Endometrial microvascular endothelial cells (primary cell): ENCODE results near the gene LRRC8D. TPM values are rescaled to one million over a fixed set of nuclear protein-coding genes. Genes with fewer than 3 reads are reported as not detected.
"Not testable (repeated sequence)": the region's sequence is repeated elsewhere in the genome, so short reads cannot be mapped to it uniquely, and the experiment has no call there.

Experiments used
- in situ Hi-C: cut with HindIII; loops from 2 replicates; pipeline ENCODE4 v1.10.0; 2017; ENCODE audit warnings: low sequenced_read_pairs, low pct_unique_long_range_greater_than_20kb; ENCODE audit errors: inconsistent ontology term
- total RNA-seq: library from RNA; depleted of rRNA; stranded (reverse); fragments of >200 nt; gene quantifications from one replicate; pipeline ENCODE4 v1.2.3, GENCODE V29; 2015; ENCODE audit errors: inconsistent ontology term

LRRC8D gene
- total RNA-seq: 28.3 TPM

DNA sequence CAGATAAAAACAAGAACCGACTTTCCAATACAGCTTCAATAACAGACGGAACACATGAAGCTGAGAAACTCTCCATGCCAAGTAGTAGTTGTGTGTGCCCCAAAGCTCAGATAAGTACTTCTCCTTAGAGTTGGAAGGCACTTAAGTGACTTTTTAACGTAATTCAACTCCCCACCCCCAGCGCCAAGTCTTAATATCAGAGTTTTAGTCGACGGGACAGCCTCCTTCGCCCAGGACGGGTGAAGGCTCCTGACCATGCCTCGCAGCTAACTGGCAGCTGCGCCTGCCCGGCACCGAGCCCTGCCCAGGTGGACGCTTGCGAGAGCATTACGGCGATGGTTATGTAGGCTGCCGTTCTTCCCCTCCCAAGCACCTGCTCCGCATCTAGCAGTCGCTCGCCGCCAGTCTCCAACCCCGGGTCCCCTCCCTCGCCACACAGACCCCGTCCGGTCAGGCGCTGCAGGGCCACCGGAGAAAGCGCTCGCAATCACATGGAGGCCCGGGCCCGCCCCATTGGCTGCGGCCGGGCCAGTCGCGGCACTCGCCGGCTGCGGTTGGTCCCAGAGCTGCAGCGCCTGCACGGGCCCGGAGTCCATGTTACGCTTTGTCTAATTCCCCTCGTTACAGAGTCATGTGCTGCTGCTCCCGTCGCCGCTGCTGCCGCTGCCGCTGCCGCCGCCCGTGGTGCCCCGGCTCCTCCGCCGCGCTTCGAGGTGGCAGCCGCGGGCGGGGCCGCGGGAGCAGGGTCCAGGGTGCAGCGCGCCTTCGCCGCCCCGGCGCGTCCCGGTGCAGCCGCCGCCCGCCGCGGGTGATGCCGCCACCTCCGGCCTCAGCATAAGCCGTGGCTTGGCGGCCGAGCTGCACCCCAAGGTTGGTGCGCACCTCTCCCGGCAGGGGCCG, at the start of gene LRRC8D:
Gene LRRC8D, plus strand, starts transcription at position 611 of the 900 bp plus-strand sequence. CDS start 112,037 bp downstream, outside the sequence.
- in situ Hi-C loops: no loop called here

- in situ Hi-C loops: loop anchor here (25.0 kb wide), 1 partner anchor 285 kb away; no protein-coding TSS in a partner anchor
These were observed 48.8 kb upstream of the LRRC8D start for GRCh38 chr1:89771991-89772560.

DNA sequence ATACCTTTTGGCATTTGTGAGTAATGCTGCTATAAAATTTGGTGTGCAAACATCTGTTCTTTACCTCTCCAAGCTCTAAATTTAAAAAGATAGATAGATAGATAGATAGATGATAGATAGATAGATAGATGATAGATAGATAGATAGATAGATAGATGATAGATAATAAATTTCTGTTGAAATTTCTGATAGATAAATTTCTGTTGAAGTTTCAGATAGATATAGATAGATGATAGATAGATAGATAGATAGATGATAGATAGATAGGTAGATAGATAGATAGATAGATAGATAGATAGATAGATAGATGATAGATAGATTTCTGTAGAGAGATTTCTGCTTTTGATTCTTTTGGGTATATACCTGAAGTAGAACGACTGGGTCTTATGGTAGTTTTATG, 44.7 kb upstream of the LRRC8D start:
- in situ Hi-C loops: not testable (repeated sequence)

DNA sequence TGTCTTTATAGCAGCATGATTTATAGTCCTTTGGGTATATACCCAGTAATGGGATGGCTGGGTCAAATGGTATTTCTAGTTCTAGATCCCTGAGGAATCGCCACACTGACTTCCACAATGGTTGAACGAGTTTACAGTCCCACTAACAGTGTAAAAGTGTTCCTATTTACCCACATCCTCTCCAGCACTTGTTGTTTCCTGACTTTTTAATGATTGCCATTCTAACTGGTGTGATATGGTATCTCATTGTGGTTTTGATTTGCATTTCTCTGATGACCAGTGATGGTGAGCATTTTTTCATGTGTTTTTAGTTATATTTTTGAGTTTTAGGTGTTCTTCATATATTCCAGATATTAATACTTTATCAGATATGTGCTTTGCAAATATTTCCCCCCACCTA, 43.6 kb upstream of the LRRC8D start:
- in situ Hi-C loops: not testable (repeated sequence)

- in situ Hi-C loops: no loop called here
These were observed 41.5 kb upstream of the LRRC8D start for GRCh38 chr1:89779151-89779940.

GRCh38 chr1:89780721-89781120, 40.1 kb upstream of the LRRC8D start:
- in situ Hi-C loops: no loop called here

- in situ Hi-C loops: no loop called here
These were observed 39.2 kb upstream of the LRRC8D start for GRCh38 chr1:89781494-89782126.

GRCh38 chr1:89786628-89787214, 34.1 kb upstream of the LRRC8D start:
- in situ Hi-C loops: no loop called here

GRCh38 chr1:89790592-89790991, 30.2 kb upstream of the LRRC8D start:
- in situ Hi-C loops: no loop called here

DNA sequence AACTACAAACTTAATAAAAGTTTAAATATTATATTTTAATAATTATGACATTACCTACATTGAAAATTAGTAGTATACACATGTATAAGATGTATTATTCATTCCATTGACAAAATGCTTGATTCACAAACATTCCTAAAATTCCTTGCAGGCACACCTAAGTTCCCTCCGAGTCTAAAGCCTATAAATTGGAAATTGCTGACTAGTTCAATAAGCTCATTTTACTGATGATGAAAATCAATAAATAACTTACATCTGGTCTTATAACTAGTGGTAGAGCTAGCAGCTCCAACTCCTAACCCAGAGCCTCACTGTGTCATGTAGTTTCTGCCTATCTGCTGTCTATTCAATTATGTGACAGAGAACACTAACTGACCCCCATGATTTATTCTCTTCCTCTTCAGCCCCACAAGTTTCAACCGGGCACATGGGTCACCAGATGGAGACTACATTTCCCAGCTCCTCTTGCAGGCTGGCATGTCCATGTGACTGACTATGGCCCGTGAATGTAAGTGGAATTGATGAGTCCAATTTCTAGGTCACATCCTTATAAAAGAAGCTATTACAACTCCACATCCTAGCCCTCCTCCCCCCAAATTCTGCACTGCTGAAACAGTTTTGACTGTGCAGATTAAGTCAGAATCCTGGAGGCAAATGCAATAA, 29.6 kb upstream of the LRRC8D start:
- in situ Hi-C loops: no loop called here

DNA sequence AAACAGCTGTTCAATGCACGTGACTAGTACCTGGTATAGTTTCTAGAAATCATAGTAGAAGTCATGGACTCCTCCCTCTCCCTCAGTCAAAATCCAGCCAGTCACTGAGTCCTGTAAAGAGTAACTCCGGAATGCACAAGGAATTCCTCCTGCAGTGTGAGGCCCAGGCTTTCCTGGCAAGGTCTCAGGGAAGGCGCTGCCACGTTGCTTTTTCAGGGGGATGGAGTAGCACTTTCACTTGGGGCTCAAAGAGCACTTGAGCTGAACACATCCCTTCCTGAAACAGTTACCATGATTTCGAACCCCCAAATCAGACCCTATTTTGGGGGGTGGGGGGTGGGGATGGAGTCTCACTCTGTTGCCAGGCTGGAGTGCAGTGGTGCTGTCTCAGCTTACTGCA, 26.4 kb upstream of the LRRC8D start:
- in situ Hi-C loops: no loop called here

GRCh38 chr1:89795571-89795970, 25.3 kb upstream of the LRRC8D start:
- in situ Hi-C loops: not testable (repeated sequence)

DNA sequence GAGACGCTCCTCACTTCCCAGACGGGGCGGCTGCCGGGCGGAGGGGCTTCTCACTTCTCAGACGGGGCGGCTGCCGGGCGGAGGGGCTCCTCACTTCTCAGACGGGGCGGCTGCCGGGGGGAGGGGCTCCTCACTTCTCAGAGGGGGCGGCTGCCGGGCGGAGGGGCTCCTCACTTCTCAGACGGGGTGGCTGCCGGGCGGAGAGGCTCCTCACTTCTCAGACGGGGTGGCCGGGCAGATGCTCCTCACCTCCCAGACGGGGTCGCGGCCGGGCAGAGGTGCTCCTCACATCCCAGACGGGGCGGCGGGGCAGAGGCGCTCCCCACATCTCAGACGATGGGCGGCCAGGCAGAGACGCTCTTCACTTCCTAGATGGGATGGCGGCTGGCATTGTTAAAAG, 23.0 kb upstream of the LRRC8D start:
- in situ Hi-C loops: not testable (repeated sequence)

DNA sequence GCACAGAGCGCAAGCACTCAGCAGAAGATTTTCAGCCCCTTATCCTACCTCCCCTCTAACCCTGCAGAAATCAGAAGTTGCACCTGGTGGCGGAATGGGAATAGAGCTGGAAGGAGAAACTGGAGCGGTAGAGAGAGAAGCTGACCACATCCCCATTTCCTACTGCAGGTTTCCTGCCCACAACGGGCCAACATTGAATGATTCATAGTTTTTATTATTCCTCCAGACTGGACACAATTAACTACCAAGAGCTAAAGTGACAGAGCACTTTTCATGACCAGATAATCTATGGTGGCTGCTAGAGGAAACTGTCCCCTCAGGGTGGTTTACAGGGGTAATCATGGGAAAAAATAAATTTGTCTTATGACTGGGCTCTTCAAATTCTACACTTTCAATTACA, 21.3 kb upstream of the LRRC8D start:
- in situ Hi-C loops: no loop called here

DNA sequence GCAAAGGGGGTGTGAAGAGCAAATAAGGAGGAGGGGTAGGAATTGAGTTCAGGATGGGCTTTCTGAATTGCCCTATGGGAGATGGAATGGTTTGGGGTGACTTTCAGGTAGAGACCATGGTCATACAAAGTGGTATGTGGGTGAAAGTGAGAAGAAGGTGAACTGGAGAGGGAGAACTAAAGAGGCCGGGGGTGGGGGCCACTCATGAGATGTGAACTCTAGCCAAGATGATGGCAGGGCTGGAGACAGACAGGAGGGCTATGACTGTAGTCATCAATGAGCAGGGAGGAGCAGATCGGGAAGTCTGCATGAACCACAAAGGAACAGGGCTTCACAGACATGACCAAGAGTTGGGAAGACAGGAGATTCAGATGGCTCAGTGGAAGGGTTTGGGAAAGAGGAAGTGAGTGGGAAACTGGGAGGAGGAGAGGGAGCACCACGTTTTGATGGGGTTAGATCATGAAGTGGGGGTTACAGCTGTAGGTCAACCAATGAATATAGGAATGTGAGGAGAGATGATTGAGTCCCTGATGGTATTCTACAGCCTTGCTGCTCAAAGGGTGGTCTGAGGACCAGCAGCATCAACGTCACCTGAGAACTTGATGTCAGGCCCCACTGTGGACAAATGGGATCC, 20.7 kb upstream of the LRRC8D start:
- in situ Hi-C loops: no loop called here

GRCh38 chr1:89800718-89801117, 20.1 kb upstream of the LRRC8D start:
- in situ Hi-C loops: no loop called here

DNA sequence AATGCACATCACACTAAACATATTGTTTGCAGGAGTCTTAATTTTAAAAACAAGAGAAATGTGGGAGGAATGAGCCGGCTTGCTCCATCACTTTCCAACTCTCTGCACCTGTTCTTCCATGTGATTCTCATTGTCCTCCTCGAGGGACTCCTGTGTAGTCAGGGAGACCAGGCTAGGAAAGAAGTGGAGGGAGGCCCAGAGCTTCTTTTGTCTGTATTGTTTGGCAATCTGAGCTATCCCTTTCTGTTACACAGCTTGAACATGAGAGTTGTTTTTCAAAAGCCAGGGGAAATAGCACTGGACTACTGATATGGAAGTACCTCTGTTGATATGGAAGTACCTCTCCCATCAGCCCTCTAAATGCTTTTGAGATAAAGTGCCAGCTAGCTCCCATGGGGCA, 18.8 kb upstream of the LRRC8D start:
- in situ Hi-C loops: no loop called here

GRCh38 chr1:89802841-89803240, 18.0 kb upstream of the LRRC8D start:
- in situ Hi-C loops: no loop called here
